GM23248 (cell line): ENCODE measurements around the gene PCDHB3.

ENCODE experiments used
- EZH2 ChIP-seq: fragments of 200-600 bp; sonication (generic); IDR thresholded peaks from 2 replicates; pipeline ENCODE4 v1.6.1; 2018; ENCODE audit warnings: antibody characterized with exemption, mild to moderate bottlenecking; ENCODE audit not compliant: insufficient read depth, poor library complexity, severe bottlenecking
- EZH2phosphoT487 ChIP-seq: fragments of 200-600 bp; sonication (generic); IDR thresholded peaks from 2 replicates; pipeline ENCODE4 v1.6.1; 2018; ENCODE audit warnings: antibody characterized with exemption, moderate library complexity, mild to moderate bottlenecking, low read depth; ENCODE audit not compliant: insufficient read depth

GRCh38 chr5:141095263-141095641 lies 5.0 kb upstream of the PCDHB3 start:
- no peak for TF ChIP-seq EZH2
- TF ChIP-seq EZH2phosphoT487, result no peak
